Common myeloid progenitor, CD34-positive (primary cell): Measurements from ENCODE around the gene RAB4A.

Experiments
- CTCF ChIA-PET: fragments of 350-600 bp; sonication (Branson Sonifier 250); formaldehyde crosslinking; loops from one replicate; lab custom pipeline; 2021; ENCODE audit warnings: antibody characterized with exemption; lab: Charles Lee
- POLR2A ChIA-PET: fragments of 350-600 bp; sonication (Branson Sonifier 250); formaldehyde crosslinking; loops from one replicate; lab custom pipeline; 2021; ENCODE audit warnings: antibody characterized with exemption; lab: Charles Lee
- DNase-seq, 3 donors: peaks; one replicate each; pipeline versions ENCODE4 v3.0.0 to v3.0.0-alpha.2; 2013
- H3K27ac ChIP-seq, 2 experiments: 1 replicate in 1 of 2; 2 replicates in 1 of 2; pipeline ENCODE4 v1.7.0; 2013; ENCODE audit warnings: inconsistent platforms in 2 of 2, low read length in 2 of 2, mild to moderate bottlenecking in 2 of 2, low read depth in 1 of 2, moderate library complexity in 1 of 2; ENCODE audit not compliant: severe bottlenecking in 2 of 2, insufficient read depth in 1 of 2, poor library complexity in 1 of 2
- H3K27me3 ChIP-seq, 5 experiments: replicated peaks in 2 of 5; 1 replicate in 3 of 5; 2 replicates in 2 of 5; pipeline versions ENCODE4 v1.6.1 to v1.7.0; 2013; ENCODE audit warnings: low read length in 4 of 5, mild to moderate bottlenecking in 2 of 5, moderate library complexity in 2 of 5, inconsistent platforms in 1 of 5; ENCODE audit not compliant: insufficient read depth in 5 of 5, control insufficient read depth in 4 of 5
- H3K36me3 ChIP-seq, 4 experiments: 1 replicate in 2 of 4; 2 replicates in 2 of 4; pipeline versions ENCODE4 v1.6.1 to v1.7.0; 2013; ENCODE audit warnings: low read length in 3 of 4, control low read depth in 1 of 4, mild to moderate bottlenecking in 1 of 4; ENCODE audit not compliant: control insufficient read depth in 4 of 4, insufficient read depth in 4 of 4
- H3K4me1 ChIP-seq, 4 experiments: 1 replicate in 3 of 4; 2 replicates in 1 of 4; pipeline versions ENCODE4 v1.6.1 to v1.7.1; 2013; ENCODE audit warnings: low read length in 3 of 4, mild to moderate bottlenecking in 3 of 4, control low read depth in 1 of 4, inconsistent platforms in 1 of 4, moderate library complexity in 1 of 4; ENCODE audit not compliant: control insufficient read depth in 4 of 4, insufficient read depth in 4 of 4; ENCODE audit errors: control extremely low read depth in 1 of 4
- H3K4me3 ChIP-seq, 7 experiments: 1 replicate in 4 of 7; 2 replicates in 3 of 7; pipeline versions ENCODE4 v1.5.1 to v1.7.0; 2013; ENCODE audit warnings: mild to moderate bottlenecking in 7 of 7, low read length in 6 of 7, moderate library complexity in 6 of 7, inconsistent platforms in 2 of 7, low read depth in 2 of 7, control low read depth in 1 of 7; ENCODE audit not compliant: insufficient read depth in 4 of 7, control insufficient read depth in 1 of 7; ENCODE audit errors: extremely low read depth in 1 of 7
- H3K9me3 ChIP-seq, 5 experiments: 1 replicate in 4 of 5; 2 replicates in 1 of 5; pipeline versions ENCODE4 v1.6.1 to v1.7.1; 2013; ENCODE audit warnings: low read length in 4 of 5, mild to moderate bottlenecking in 2 of 5, inconsistent platforms in 1 of 5, low read depth in 1 of 5, moderate library complexity in 1 of 5; ENCODE audit not compliant: control insufficient read depth in 4 of 5, insufficient read depth in 2 of 5; ENCODE audit errors: control extremely low read depth in 1 of 5
- WGBS: methylation state at CpG from one replicate; pipeline ENCODE4 v1.1.5; 2013; ENCODE audit not compliant: insufficient coverage; 5-methylcytosine and 5-hydroxymethylcytosine counted together

Gene RAB4A

GRCh38 chr1:229227298-229227919 is 43.5 kb upstream of the RAB4A start:
- Histone ChIP-seq H3K4me3 (no peak overlapping the region), H3K27me3 (peaks cover 0 to 6% (median 0%) of the 10 kb centered on the region in 5 experiments), H3K9me3 (no peaks in the 10 kb centered on the region), H3K4me1 (peaks cover 9 to 26% (median 23%) of the 10 kb centered on the region in 4 experiments), H3K36me3 (no peaks in the 10 kb centered on the region), H3K27ac (no peak overlapping the region)
- CTCF ChIA-PET: interaction anchor here (0.6 to 7.0 kb wide), 29 partner anchors 11 to 562 kb away, joined by 3 to 67 read pairs (median 4); no protein-coding TSS in a partner anchor
- 19% methylated on average over 7 of the region's 15 CpGs for WGBS
- POLR2A ChIA-PET: no interaction called here
- DNase-seq: peak; percentile 71 to 83 (median 80)

- no CpG with 5 or more reads among the region's 2 CpGs for WGBS
- Histone ChIP-seq H3K36me3 (no peaks in the 10 kb centered on the region), H3K4me3 (no peak overlapping the region), H3K27ac (no peak overlapping the region), H3K27me3 (peaks cover 0 to 6% (median 0%) of the 10 kb centered on the region in 5 experiments), H3K9me3 (no peaks in the 10 kb centered on the region), H3K4me1 (peaks cover 9 to 26% (median 23%) of the 10 kb centered on the region in 4 experiments)
- POLR2A ChIA-PET: no interaction called here
- DNase-seq: no peak
- CTCF ChIA-PET: interaction anchor here (0.9 to 7.0 kb wide), 12 partner anchors 10 to 578 kb away, joined by 3 to 67 read pairs (median 4); no protein-coding TSS in a partner anchor
Measured at GRCh38 chr1:229228522-229228921, 42.4 kb upstream of the RAB4A start.

DNA sequence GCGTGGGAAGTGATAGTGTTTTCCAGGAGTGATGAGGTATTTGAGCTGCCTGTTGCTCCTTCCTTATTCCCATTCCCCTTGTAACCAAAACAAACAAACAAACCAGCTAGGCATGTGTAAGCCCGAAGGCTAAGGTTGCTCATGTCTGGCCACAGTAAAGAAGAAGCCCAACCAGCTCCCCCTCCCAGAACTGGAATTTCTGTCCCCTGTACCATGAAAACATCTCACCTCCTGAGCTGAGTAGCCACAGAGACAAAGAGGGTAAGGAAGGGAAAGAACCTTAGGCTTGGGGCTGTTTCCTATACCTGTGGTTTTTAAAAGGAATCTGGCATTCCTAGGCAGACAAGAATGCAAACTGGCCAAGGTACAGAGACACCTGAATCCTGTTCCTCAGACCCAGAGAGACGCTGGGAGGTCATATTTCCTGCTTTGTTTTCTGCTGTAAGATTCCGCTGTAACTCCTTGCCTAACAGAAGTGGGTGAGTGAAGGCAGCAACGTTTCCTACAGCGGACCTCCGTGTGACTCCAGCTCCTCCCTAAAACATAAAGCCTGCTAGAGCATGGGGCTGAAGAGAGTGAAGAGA is 41.7 kb upstream of the RAB4A start:
- peaks cover 0 to 6% (median 1%) of the 10 kb centered on the region in 5 experiments for H3K27me3 ChIP-seq
- ChIA-PET POLR2A (no interaction called here), CTCF (interaction anchor here (0.7 to 7.0 kb wide), 13 partner anchors 9 to 579 kb away, joined by 3 to 67 read pairs (median 4); partner anchors contain the start of gene RHOU)
- H3K9me3 ChIP-seq: no peaks in the 10 kb centered on the region
- peak overlapping the region in 1 of 7 experiments; percentile 14 for H3K4me3 ChIP-seq
- H3K4me1 ChIP-seq: peaks cover 9 to 26% (median 23%) of the 10 kb centered on the region in 4 experiments
- no peak overlapping the region for H3K27ac ChIP-seq
- H3K36me3 ChIP-seq: no peaks in the 10 kb centered on the region
- 19% methylated on average over 6 of the region's 7 CpGs for WGBS
- peak in 1 of 3 donors; percentile 33 for DNase-seq

- H3K9me3 ChIP-seq: no peaks in the 10 kb centered on the region
- H3K4me3 ChIP-seq: peak overlapping the region in 2 of 7 experiments; percentile 52 to 60
- ChIA-PET POLR2A (no interaction called here), CTCF (interaction anchor here (0.7 to 7.0 kb wide), 14 partner anchors 9 to 579 kb away, joined by 3 to 67 read pairs (median 4); partner anchors contain the start of gene RHOU)
- H3K27ac ChIP-seq: no peak overlapping the region
- DNase-seq: no peak
- H3K36me3 ChIP-seq: no peaks in the 10 kb centered on the region
- H3K4me1 ChIP-seq: peaks cover 9 to 26% (median 23%) of the 10 kb centered on the region in 4 experiments
- WGBS: 44% methylated on average over 3 of the region's 4 CpGs
- H3K27me3 ChIP-seq: peaks cover 0 to 6% (median 1%) of the 10 kb centered on the region in 5 experiments
Measured at GRCh38 chr1:229229721-229230139, 41.2 kb upstream of the RAB4A start.

DNA sequence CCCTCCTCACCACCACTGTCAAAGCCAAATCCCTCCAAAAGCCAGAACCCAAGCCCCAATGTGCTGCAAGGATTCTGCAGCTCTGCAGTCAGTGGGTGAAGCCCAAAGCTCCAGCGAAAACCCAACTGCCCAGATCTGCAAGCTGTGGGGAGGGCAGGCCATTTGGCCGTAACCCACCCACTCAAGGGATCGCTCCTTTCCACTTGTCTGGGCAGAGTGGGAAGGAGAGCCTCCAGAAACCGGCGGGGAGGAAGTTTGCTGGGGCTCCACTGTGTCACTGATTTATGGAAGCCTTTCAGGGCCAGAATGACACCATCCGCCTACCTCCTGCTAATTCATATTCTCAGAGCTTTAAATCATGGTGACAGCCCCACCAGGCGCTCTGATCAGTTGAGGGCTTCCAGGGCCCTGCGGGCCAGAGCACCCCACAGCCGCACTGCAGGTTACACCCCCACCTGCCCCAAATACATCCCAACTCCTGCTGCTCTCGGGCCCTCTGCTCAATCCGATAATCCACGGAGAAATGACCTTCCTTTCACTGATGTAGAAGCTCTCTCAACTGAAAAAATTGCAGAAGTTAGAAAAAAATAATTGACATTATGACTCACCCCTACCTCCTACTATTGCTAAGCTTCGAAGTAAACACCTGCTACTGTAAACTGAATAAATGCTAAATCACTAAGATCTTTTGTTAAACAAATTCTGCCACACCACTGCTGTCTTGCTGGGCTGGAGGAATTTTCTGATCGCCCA is 40.6 kb upstream of the RAB4A start:
- Histone ChIP-seq H3K9me3 (no peaks in the 10 kb centered on the region), H3K4me1 (peaks cover 9 to 26% (median 23%) of the 10 kb centered on the region in 4 experiments), H3K27me3 (peaks cover 0 to 6% (median 1%) of the 10 kb centered on the region in 5 experiments), H3K4me3 (peak overlapping the region in 3 of 7 experiments; percentile 48 to 60 (median 52)), H3K27ac (no peak overlapping the region), H3K36me3 (no peaks in the 10 kb centered on the region)
- ChIA-PET CTCF (interaction anchor here (0.6 to 7.0 kb wide), 14 partner anchors 8 to 580 kb away, joined by 3 to 67 read pairs (median 4); partner anchors contain the start of gene RHOU), POLR2A (no interaction called here)
- DNase-seq: peak; percentile 55 to 92 (median 86)
- 10% methylated on average over 9 of the region's 14 CpGs for WGBS

GRCh38 chr1:229230893-229231753 is 39.8 kb upstream of the RAB4A start:
- WGBS: 96% methylated on average over 7 of the region's 9 CpGs
- H3K27me3 ChIP-seq: peaks cover 0 to 6% (median 1%) of the 10 kb centered on the region in 5 experiments
- no peaks in the 10 kb centered on the region for H3K36me3 ChIP-seq
- CTCF ChIA-PET: interaction anchor here (0.6 to 7.0 kb wide), 8 partner anchors 18 to 566 kb away, joined by 3 to 67 read pairs (median 4); no protein-coding TSS in a partner anchor
- POLR2A ChIA-PET: no interaction called here
- no peak for DNase-seq
- H3K4me3 ChIP-seq: peak overlapping the region in 2 of 7 experiments; percentile 11 to 52
- H3K4me1 ChIP-seq: peaks cover 9 to 26% (median 23%) of the 10 kb centered on the region in 4 experiments
- no peaks in the 10 kb centered on the region for H3K9me3 ChIP-seq
- no peak overlapping the region for H3K27ac ChIP-seq
